ENCODE data around the gene TMEM51. TPM values are rescaled to one million over a fixed set of nuclear protein-coding genes. Genes with fewer than 3 reads are reported as not detected.

TMEM51 gene
- total and polyA plus RNA-seq, 10 of the 15 experiments (the other 5 are each of a cell fraction or from before 2014, with no cell fraction given): 0.55 to 4.8 (median 3.1) TPM

DNA sequence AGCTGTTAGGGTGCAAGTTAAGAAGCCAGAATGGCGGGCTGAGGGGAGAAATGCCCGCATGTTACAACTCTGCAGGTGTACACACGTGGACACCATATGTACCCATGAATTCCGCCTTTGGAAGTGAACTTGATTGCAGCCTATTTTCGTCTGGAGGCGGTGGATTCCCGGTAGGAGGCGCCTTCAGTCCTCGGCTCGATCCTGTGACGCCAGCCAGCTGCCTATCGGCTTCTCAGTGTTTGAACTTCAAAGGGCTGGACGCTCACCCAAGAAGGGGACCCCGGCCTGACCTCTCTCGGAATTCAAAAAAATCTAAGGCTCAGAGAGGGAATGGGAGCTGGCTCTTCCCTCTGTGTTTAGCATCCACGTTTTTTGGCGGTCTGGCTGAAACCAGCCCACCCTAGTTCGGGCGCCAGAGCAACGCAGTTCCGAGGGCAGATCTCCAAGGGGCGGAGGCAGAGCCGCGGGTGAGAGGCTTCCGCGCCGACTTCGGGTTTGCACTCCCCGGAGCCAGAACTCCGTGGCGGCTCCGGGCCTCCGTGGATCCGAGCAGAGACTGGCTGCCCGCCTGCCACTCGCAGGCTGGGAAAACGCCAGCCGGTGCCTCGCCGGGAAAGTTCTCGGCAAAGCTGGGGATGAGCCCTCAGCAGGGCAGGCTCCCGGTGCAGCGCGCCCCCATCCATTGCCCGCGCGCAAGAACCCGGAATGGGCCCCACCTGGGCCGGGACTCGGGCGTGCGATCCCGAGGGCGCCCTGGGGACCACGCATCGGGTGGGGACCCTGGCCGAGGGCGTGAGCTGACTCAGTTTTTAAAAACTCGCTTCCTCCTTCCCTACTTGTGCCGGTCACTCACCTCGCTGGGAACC is 996 bp upstream of the TMEM51 start:
- no peak overlapping the region for H3K27ac ChIP-seq (ENCODE audit: control insufficient read depth, insufficient read depth)
- in situ Hi-C loops (cut with MboI): no loop called here
- POLR2A ChIA-PET: interaction anchor here (0.5 to 0.6 kb wide), 2 partner anchors 81 to 110 kb away, joined by 3 read pairs; no protein-coding TSS in a partner anchor
- H3K27me3 ChIP-seq (replicated peaks in 1 of 2; ENCODE audit: control insufficient read depth in 2 of 2, insufficient read depth in 2 of 2, low read length in 1 of 2): peaks cover 10 to 16% of the 10 kb centered on the region in 2 experiments; a peak in 3 of 4 replicates
- H2AFZ ChIP-seq (ENCODE audit: control insufficient read depth, low read depth, low read length): peak overlapping the region; percentile 25
- SMC1A ChIA-PET (ENCODE audit: uncharacterized antibody, unreplicated experiment): interaction anchor here (1.1 to 5.3 kb wide), 9 partner anchors 10 to 129 kb away, joined by 3 to 38 read pairs (median 5); no protein-coding TSS in a partner anchor
- H3K4me2 ChIP-seq (ENCODE audit: control insufficient read depth, insufficient read depth): peak overlapping the region; percentile 94
- intact Hi-C loops (cut with micrococcal nuclease; ENCODE audit: unreplicated experiment): no loop called here
- FAIRE-seq (no peak), DNase-seq (ENCODE audit: low read depth, low spot score) (no peak), ATAC-seq (no peak)
- 10% methylated on average over 54 of the region's 61 CpGs for WGBS (ENCODE audit: insufficient coverage, insufficient replicate concordance, low lambda C conversion rate, missing lambda C conversion rate)
- TF ChIP-seq HDAC6 (IDR thresholded peaks at IDR 0.05; ENCODE audit: unreplicated experiment) (no peak), RAD21 (IDR thresholded peaks at IDR 0.05; ENCODE audit: insufficient read depth, low read depth, low read length) (peak; percentile 61), TCF3 (IDR thresholded peaks at IDR 0.05; ENCODE audit: borderline replicate concordance, insufficient read depth, low read depth, low read length) (no peak), IKZF1 (conservative IDR thresholded peaks at IDR 0.05) (0 out of 2 replicates have a peak, but pooled peaks have one; percentile 13), SKIL (IDR thresholded peaks at IDR 0.05; ENCODE audit: low read depth, poor library complexity, severe bottlenecking) (no peak), MAX (IDR thresholded peaks at IDR 0.05; ENCODE audit: low read depth, low read length) (no peak), SP1 (IDR thresholded peaks at IDR 0.05; ENCODE audit: low read depth, low read length) (no peak), SMC3 (IDR thresholded peaks at IDR 0.05; ENCODE audit: borderline replicate concordance, low read length) (peak; percentile 57; the same call in 1 of the 2 replicates)
- TF ChIP-seq, protein P1, sequence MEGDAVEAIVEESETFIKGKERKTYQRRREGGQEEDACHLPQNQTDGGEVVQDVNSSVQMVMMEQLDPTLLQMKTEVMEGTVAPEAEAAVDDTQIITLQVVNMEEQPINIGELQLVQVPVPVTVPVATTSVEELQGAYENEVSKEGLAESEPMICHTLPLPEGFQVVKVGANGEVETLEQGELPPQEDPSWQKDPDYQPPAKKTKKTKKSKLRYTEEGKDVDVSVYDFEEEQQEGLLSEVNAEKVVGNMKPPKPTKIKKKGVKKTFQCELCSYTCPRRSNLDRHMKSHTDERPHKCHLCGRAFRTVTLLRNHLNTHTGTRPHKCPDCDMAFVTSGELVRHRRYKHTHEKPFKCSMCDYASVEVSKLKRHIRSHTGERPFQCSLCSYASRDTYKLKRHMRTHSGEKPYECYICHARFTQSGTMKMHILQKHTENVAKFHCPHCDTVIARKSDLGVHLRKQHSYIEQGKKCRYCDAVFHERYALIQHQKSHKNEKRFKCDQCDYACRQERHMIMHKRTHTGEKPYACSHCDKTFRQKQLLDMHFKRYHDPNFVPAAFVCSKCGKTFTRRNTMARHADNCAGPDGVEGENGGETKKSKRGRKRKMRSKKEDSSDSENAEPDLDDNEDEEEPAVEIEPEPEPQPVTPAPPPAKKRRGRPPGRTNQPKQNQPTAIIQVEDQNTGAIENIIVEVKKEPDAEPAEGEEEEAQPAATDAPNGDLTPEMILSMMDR (IDR thresholded peaks at IDR 0.05 in 2 of 3, conservative IDR thresholded peaks at IDR 0.05 in 1 of 3; ENCODE audit: control insufficient read depth in 2 of 3, extremely low read depth in 1 of 3, insufficient read depth in 1 of 3, low read depth in 3 of 3, low read length in 3 of 3): peak; percentile 26 to 72 (median 30); a peak in 4 of 6 replicates
- peaks cover 25% of the 10 kb centered on the region for H3K4me1 ChIP-seq (ENCODE audit: control insufficient read depth, insufficient read depth, low read length)
- peak overlapping the region; percentile 67 for H3K4me3 ChIP-seq
- RAD21 ChIA-PET (ENCODE audit: unreplicated experiment): interaction anchor here (1.0 to 6.1 kb wide), 7 partner anchors 16 to 152 kb away, joined by 3 to 49 read pairs (median 6); no protein-coding TSS in a partner anchor
- H3K36me3 ChIP-seq (ENCODE audit: control insufficient read depth in 2 of 2, insufficient read depth in 2 of 2, low read length in 1 of 2): no peaks in the 10 kb centered on the region; a peak in 1 of 4 replicates
- no peaks in the 10 kb centered on the region for H4K20me1 ChIP-seq (ENCODE audit: control insufficient read depth, insufficient read depth)
- peak overlapping the region; percentile 62 for H3K9ac ChIP-seq (ENCODE audit: control insufficient read depth, insufficient read depth, low read length)
- peaks cover 13% of the 10 kb centered on the region for H3K79me2 ChIP-seq (ENCODE audit: control insufficient read depth, insufficient read depth, low read length)
- BruUV-seq (replicated peaks): no TSS peak
- CTCF ChIA-PET: interaction anchor here (0.7 to 5.6 kb wide), 18 partner anchors 23 to 171 kb away, joined by 3 to 73 read pairs (median 4); no protein-coding TSS in a partner anchor
- no peaks in the 10 kb centered on the region; the same call in 2 of the 3 replicates for H3K9me3 ChIP-seq (replicated peaks; ENCODE audit: control insufficient read depth, insufficient read depth, low read length)

Measured in GM12878 (cell line).